ENCODE measurements around the gene TOP3B. TPM values are rescaled to one million over a fixed set of nuclear protein-coding genes. Genes with fewer than 3 reads are reported as not detected.

TOP3B gene
- total and polyA plus RNA-seq, 4 donors: 6.0 to 26.9 (median 8.8) TPM

- TF ChIP-seq NR2F2 (IDR thresholded peaks at IDR 0.05) (no peak), HNF4A (conservative IDR thresholded peaks at IDR 0.05) (no peak)
Observed at GRCh38 chr22:21985214-21985613, 2.6 kb upstream of the TOP3B start (continued).

GRCh38 chr22:21984793-21985192 is 2.2 kb upstream of the TOP3B start:
- DNase-seq (ENCODE audit: low spot score): no peak

GRCh38 chr22:21981874-21982273 is 713 bp downstream of the TOP3B start:
- Histone ChIP-seq H3K9ac (ENCODE audit: low read depth in 1 of 2, low read length in 2 of 2) (peak overlapping the region; percentile 82 to 98), H3K27ac (ENCODE audit: low read depth in 1 of 2, low read length in 2 of 2) (peak overlapping the region; percentile 55 to 72), H3K36me3 (ENCODE audit: control insufficient read depth in 4 of 4, insufficient read depth in 3 of 4, low read depth in 1 of 4, low read length in 3 of 4) (peaks cover 0 to 4% (median 0%) of the 10 kb centered on the region in 4 donors), H3K27me3 (ENCODE audit: control insufficient read depth in 4 of 4, insufficient read depth in 4 of 4, low read length in 3 of 4) (no peaks in the 10 kb centered on the region), H3K9me3 (ENCODE audit: control insufficient read depth in 4 of 4, low read length in 3 of 4) (no peaks in the 10 kb centered on the region), H3K4me1 (ENCODE audit: control insufficient read depth in 4 of 4, insufficient read depth in 4 of 4, low read length in 3 of 4) (peaks cover 1 to 19% (median 12%) of the 10 kb centered on the region in 4 donors), H3K4me3 (ENCODE audit: low read depth in 1 of 3, low read length in 3 of 3) (peak overlapping the region; percentile 66 to 95 (median 94))
- TF ChIP-seq CTCF (IDR thresholded peaks at IDR 0.05; ENCODE audit: low read depth, low read length, missing input control) (no peak), RAD21 (IDR thresholded peaks at IDR 0.05) (no peak), NR2F2 (IDR thresholded peaks at IDR 0.05) (no peak), YY1 (IDR thresholded peaks at IDR 0.05) (no peak), GABPA (IDR thresholded peaks at IDR 0.05 in 1 of 2, conservative IDR thresholded peaks at IDR 0.05 in 1 of 2) (no peak), FOXA2 (IDR thresholded peaks at IDR 0.05) (no peak), HNF4A (conservative IDR thresholded peaks at IDR 0.05) (no peak), MAX (IDR thresholded peaks at IDR 0.05) (no peak), ZBTB33 (IDR thresholded peaks at IDR 0.05) (no peak), FOXA1 (IDR thresholded peaks at IDR 0.05) (no peak), ATF3 (IDR thresholded peaks at IDR 0.05) (no peak), HNF4G (IDR thresholded peaks at IDR 0.05) (no peak), TAF1 (conservative IDR thresholded peaks at IDR 0.05) (no peak), JUND (IDR thresholded peaks at IDR 0.05) (no peak), REST (IDR thresholded peaks at IDR 0.05) (no peak), SP1 (IDR thresholded peaks at IDR 0.05) (no peak)
- DNase-seq (ENCODE audit: low spot score): no peak
- WGBS: 12% methylated on average over 2 of the region's 2 CpGs

More at GRCh38 chr22:21984793-21985192, 2.2 kb upstream of the TOP3B start:
- Histone ChIP-seq H3K4me1 (ENCODE audit: control insufficient read depth in 4 of 4, insufficient read depth in 4 of 4, low read length in 3 of 4) (peaks cover 1 to 23% (median 14%) of the 10 kb centered on the region in 4 donors), H3K36me3 (ENCODE audit: control insufficient read depth in 4 of 4, insufficient read depth in 3 of 4, low read depth in 1 of 4, low read length in 3 of 4) (no peaks in the 10 kb centered on the region), H3K4me3 (ENCODE audit: low read depth in 1 of 3, low read length in 3 of 3) (no peak overlapping the region), H3K27ac (ENCODE audit: low read depth in 1 of 2, low read length in 2 of 2) (no peak overlapping the region), H3K9ac (ENCODE audit: low read depth in 1 of 2, low read length in 2 of 2) (no peak overlapping the region), H3K9me3 (ENCODE audit: control insufficient read depth in 4 of 4, low read length in 3 of 4) (no peaks in the 10 kb centered on the region), H3K27me3 (ENCODE audit: control insufficient read depth in 4 of 4, insufficient read depth in 4 of 4, low read length in 3 of 4) (no peaks in the 10 kb centered on the region)
- 53% methylated on average over 7 of the region's 7 CpGs for WGBS
- TF ChIP-seq CTCF (IDR thresholded peaks at IDR 0.05; ENCODE audit: low read depth, low read length, missing input control) (no peak), RAD21 (IDR thresholded peaks at IDR 0.05) (peak in 1 of 2 donors; percentile 29), SP1 (IDR thresholded peaks at IDR 0.05) (no peak)

Measured in liver (tissue), 9 donors.